DOHH2 (cell line): ENCODE measurements around the gene MBD2.

Source experiments
- H3F3A ChIP-seq: fragments of 200-600 bp; sonication (generic), shearing (Covaris generic); 2 replicates; pipeline ENCODE4 v1.6.0; 2016; ENCODE audit warnings: antibody characterized with exemption, mild to moderate bottlenecking; ENCODE audit not compliant: control insufficient read depth, insufficient read depth
- H3K27ac ChIP-seq: fragments of 200-600 bp; sonication (generic); 2 replicates; pipeline ENCODE4 v1.5.1; 2014; ENCODE audit warnings: low read depth, mild to moderate bottlenecking, low read length, moderate library complexity
- H3K27me3 ChIP-seq: fragments of 200-600 bp; sonication (generic); 2 replicates; pipeline ENCODE4 v1.6.1; 2014; ENCODE audit warnings: mild to moderate bottlenecking, low read length, mixed read lengths; ENCODE audit not compliant: control insufficient read depth
- H3K36me3 ChIP-seq: fragments of 200-600 bp; sonication (generic); 2 replicates; pipeline ENCODE4 v1.6.1; 2014; ENCODE audit warnings: mild to moderate bottlenecking, low read length, moderate library complexity, mixed read lengths; ENCODE audit not compliant: control insufficient read depth
- H3K4me1 ChIP-seq: fragments of 200-600 bp; sonication (generic); 2 replicates; pipeline ENCODE4 v1.6.1; 2014; ENCODE audit warnings: mild to moderate bottlenecking, low read length, mixed read lengths; ENCODE audit not compliant: control insufficient read depth
- H3K4me2 ChIP-seq: fragments of 200-600 bp; sonication (generic); 2 replicates; pipeline ENCODE4 v1.6.0; 2014; ENCODE audit warnings: mild to moderate bottlenecking, low read length, moderate library complexity
- H3K4me3 ChIP-seq: fragments of 200-600 bp; sonication (generic); 2 replicates; pipeline ENCODE4 v1.5.1; 2014; ENCODE audit warnings: mild to moderate bottlenecking, low read length, mixed read lengths
- H3K79me2 ChIP-seq: fragments of 200-600 bp; sonication (generic); 2 replicates; pipeline ENCODE4 v1.6.1; 2014; ENCODE audit warnings: mild to moderate bottlenecking, low read length, mixed read lengths; ENCODE audit not compliant: control insufficient read depth
- H3K9me2 ChIP-seq: fragments of 200-600 bp; sonication (generic); replicated peaks from 2 replicates; pipeline ENCODE4 v1.6.1; 2014; ENCODE audit warnings: mild to moderate bottlenecking, low read length, mixed read lengths; ENCODE audit not compliant: control insufficient read depth
- H3K9me3 ChIP-seq: fragments of 200-600 bp; sonication (generic); 2 replicates; pipeline ENCODE4 v1.6.1; 2014; ENCODE audit warnings: antibody characterized with exemption, low read length, mixed read lengths; ENCODE audit not compliant: control insufficient read depth, insufficient read depth
- H4K20me1 ChIP-seq: fragments of 200-600 bp; sonication (generic); 2 replicates; pipeline ENCODE4 v1.6.0; 2014; ENCODE audit warnings: low read depth, mild to moderate bottlenecking, antibody characterized with exemption, low read length, moderate library complexity; ENCODE audit not compliant: control insufficient read depth, insufficient read depth
- EZH2phosphoT487 ChIP-seq: fragments of 200-600 bp; sonication (generic); IDR thresholded peaks from 2 replicates; pipeline ENCODE4 v1.6.1; 2017; ENCODE audit warnings: borderline replicate concordance, mild to moderate bottlenecking, antibody characterized with exemption, low read length, moderate library complexity, mixed read lengths
- TF ChIP-seq, protein P1 (sequence below): fragments of 200-600 bp; sonication (generic); IDR thresholded peaks from one replicate; pipeline ENCODE4 v1.5.1; 2014; ENCODE audit warnings: antibody characterized with exemption, mild to moderate bottlenecking, low read depth, low read length; ENCODE audit not compliant: poor library complexity, severe bottlenecking

Gene MBD2

DNA sequence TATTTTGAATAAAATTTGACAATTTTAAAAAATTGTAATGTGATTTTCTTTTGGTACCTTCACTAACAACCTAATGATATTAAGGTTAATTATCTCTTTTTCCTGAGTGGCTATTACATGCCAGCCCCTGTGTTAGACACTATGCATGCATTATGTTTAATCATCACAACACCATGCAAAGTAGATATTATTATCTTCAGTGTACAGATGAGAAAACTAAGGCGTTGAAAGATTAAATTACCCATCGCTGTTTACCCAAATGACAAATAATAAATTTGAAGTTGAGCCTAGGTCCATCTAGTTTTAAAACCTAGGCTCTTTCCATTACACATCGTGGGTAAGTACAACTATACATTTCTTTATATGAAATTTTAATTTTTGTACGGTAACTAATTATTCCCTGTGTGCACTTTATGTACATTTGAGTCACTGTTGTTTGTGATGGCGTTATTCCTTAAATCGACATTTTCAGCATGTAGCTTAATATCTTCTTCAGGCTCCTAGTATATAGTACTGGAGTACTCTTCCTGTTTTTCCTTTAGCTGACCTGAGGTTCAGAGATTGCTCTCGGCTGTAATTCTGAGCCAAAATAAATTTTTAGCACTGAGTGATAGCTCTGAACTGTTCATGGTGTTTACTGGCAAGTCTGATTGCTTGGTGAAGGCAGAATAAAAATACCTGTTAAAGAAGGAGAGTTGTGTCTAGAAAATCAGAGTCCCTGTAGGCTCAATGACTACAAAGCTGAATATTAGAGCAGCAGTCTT lies 13.9 kb upstream of the MBD2 start:
- H3K79me2 ChIP-seq = no peaks in the 10 kb centered on the region
- no peaks in the 10 kb centered on the region for H3K27me3 ChIP-seq
- no peak for TF ChIP-seq EZH2phosphoT487
- TF ChIP-seq, protein P1, sequence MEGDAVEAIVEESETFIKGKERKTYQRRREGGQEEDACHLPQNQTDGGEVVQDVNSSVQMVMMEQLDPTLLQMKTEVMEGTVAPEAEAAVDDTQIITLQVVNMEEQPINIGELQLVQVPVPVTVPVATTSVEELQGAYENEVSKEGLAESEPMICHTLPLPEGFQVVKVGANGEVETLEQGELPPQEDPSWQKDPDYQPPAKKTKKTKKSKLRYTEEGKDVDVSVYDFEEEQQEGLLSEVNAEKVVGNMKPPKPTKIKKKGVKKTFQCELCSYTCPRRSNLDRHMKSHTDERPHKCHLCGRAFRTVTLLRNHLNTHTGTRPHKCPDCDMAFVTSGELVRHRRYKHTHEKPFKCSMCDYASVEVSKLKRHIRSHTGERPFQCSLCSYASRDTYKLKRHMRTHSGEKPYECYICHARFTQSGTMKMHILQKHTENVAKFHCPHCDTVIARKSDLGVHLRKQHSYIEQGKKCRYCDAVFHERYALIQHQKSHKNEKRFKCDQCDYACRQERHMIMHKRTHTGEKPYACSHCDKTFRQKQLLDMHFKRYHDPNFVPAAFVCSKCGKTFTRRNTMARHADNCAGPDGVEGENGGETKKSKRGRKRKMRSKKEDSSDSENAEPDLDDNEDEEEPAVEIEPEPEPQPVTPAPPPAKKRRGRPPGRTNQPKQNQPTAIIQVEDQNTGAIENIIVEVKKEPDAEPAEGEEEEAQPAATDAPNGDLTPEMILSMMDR = no peak
- H3K4me1 ChIP-seq = peaks cover 19% of the 10 kb centered on the region
- no peaks in the 10 kb centered on the region for H3K9me3 ChIP-seq
- H3K36me3 ChIP-seq = no peaks in the 10 kb centered on the region
- no peak overlapping the region for H3K4me2 ChIP-seq
- no peaks in the 10 kb centered on the region for H3K9me2 ChIP-seq
- no peaks in the 10 kb centered on the region; the same call in 1 of the 2 replicates for H3F3A ChIP-seq
- no peak overlapping the region for H3K27ac ChIP-seq
- no peak overlapping the region for H3K4me3 ChIP-seq
- no peaks in the 10 kb centered on the region for H4K20me1 ChIP-seq

DNA sequence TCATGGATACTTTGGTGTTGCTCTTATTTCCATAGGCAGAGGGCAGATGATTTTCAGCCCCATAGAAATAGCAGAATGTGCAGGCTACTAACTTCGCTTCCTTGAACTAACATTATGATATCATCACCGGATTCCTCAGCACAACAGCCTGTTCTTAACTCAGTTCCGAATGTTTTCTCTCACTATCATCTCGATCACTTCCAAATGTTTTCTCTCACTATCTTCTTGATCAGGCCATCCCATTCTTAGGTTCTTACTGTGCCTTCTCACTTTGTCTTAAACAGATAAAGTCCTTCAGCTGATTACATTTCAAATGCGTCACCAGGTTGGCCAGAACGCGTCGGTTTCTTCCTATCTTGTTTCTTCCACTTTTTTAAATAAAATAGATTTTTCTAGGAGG lies 11.4 kb upstream of the MBD2 start:
- no peaks in the 10 kb centered on the region for H3K36me3 ChIP-seq

DNA sequence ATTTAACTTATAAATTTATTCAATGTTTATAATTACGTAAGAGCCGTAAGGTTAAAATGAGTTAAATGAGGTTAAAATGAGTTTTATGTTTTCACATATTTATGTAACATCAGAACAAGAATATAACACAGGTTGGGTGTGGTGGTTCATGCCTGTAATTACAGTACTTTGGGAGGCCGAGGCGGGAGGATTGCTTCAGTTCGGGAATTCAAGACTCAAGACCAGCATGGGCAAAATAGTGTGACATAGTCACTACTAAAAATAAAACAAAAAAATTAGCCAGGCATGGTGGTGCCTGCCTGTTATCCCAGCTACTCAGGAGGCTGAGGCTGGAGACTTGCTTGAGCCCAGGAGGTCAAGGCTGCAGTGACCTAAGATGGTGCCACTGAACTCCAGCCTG lies 9.3 kb upstream of the MBD2 start:
- Histone ChIP-seq H3K9me3 (no peaks in the 10 kb centered on the region), H3K27ac (no peak overlapping the region), H3K4me1 (peaks cover 5% of the 10 kb centered on the region), H3K4me2 (no peak overlapping the region), H3K79me2 (no peaks in the 10 kb centered on the region), H4K20me1 (no peaks in the 10 kb centered on the region), H3K4me3 (no peak overlapping the region), H3K36me3 (no peaks in the 10 kb centered on the region), H3K27me3 (no peaks in the 10 kb centered on the region), H3K9me2 (no peaks in the 10 kb centered on the region), H3F3A (no peaks in the 10 kb centered on the region; the same call in 1 of the 2 replicates)
- TF ChIP-seq, protein P1 = no peak
- TF ChIP-seq EZH2phosphoT487 = no peak

More for the DNA sequence above, 11.4 kb upstream of the MBD2 start:
- peaks cover 19% of the 10 kb centered on the region for H3K4me1 ChIP-seq
- TF ChIP-seq EZH2phosphoT487 = no peak
- TF ChIP-seq, protein P1 = no peak
- no peaks in the 10 kb centered on the region for H3K9me2 ChIP-seq
- no peaks in the 10 kb centered on the region; the same call in 1 of the 2 replicates for H3F3A ChIP-seq
- H3K27ac ChIP-seq = no peak overlapping the region
- no peaks in the 10 kb centered on the region for H3K79me2 ChIP-seq
- H3K4me2 ChIP-seq = no peak overlapping the region
- no peak overlapping the region for H3K4me3 ChIP-seq
- no peaks in the 10 kb centered on the region for H4K20me1 ChIP-seq
- no peaks in the 10 kb centered on the region for H3K9me3 ChIP-seq
- no peaks in the 10 kb centered on the region for H3K27me3 ChIP-seq
